Measurements from ENCODE around the gene ARHGAP10. TPM values are rescaled to one million over a fixed set of nuclear protein-coding genes. Genes with fewer than 3 reads are reported as not detected.

ARHGAP10 gene
- total RNA-seq, 3 donors from 2014 or later (not counting 1 experiment from before 2014, with no cell fraction given), result 13.9 to 28.7 (median 23.2) TPM

DNA sequence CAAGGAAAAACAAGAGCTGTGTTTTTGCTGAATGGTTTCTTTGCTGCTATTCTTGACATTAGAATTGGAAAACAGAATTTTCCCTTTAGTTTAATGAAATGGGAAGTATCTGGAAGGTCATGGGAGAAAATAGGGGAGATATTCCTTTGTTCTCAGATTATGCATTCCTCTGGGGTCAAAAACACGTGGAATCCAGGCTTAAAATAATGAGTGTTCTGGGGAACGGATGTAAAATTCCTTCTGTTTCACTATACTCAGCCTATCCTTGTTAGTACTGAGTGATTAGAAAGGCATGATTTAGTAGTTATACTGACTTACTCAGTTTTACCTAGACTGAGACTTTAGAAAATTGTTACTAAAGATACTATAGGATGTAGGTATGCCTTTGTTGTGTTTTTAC is 107.3 kb downstream of the ARHGAP10 start:
- Histone ChIP-seq H3K4me3 (ENCODE audit: low read length) (no peak overlapping the region), H3K27ac (ENCODE audit: low read length) (no peak overlapping the region), H3K4me1 (ENCODE audit: control insufficient read depth, insufficient read depth, low read length) (peaks cover 5% of the 10 kb centered on the region), H3K9me3 (ENCODE audit: control insufficient read depth, insufficient read depth, low read length) (no peaks in the 10 kb centered on the region), H3K27me3 (ENCODE audit: control insufficient read depth, insufficient read depth, low read length) (no peaks in the 10 kb centered on the region), H3K36me3 (ENCODE audit: control insufficient read depth, insufficient read depth, low read length) (no peaks in the 10 kb centered on the region)
- peak overlapping the region; percentile 2 to 20 for H3K27ac Mint-ChIP-seq
- TF ChIP-seq, protein P1, sequence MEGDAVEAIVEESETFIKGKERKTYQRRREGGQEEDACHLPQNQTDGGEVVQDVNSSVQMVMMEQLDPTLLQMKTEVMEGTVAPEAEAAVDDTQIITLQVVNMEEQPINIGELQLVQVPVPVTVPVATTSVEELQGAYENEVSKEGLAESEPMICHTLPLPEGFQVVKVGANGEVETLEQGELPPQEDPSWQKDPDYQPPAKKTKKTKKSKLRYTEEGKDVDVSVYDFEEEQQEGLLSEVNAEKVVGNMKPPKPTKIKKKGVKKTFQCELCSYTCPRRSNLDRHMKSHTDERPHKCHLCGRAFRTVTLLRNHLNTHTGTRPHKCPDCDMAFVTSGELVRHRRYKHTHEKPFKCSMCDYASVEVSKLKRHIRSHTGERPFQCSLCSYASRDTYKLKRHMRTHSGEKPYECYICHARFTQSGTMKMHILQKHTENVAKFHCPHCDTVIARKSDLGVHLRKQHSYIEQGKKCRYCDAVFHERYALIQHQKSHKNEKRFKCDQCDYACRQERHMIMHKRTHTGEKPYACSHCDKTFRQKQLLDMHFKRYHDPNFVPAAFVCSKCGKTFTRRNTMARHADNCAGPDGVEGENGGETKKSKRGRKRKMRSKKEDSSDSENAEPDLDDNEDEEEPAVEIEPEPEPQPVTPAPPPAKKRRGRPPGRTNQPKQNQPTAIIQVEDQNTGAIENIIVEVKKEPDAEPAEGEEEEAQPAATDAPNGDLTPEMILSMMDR (IDR thresholded peaks at IDR 0.05), result no peak
- no peak overlapping the region for H3K4me3 Mint-ChIP-seq
- no peak for DNase-seq
- H3K4me1 Mint-ChIP-seq, result peaks cover 39 to 44% of the 10 kb centered on the region in 2 donors
- H3K27me3 Mint-ChIP-seq (ENCODE audit: low read depth in 2 of 2), result no peaks in the 10 kb centered on the region
- no peaks in the 10 kb centered on the region for H3K36me3 Mint-ChIP-seq
- intact Hi-C loops (cut with micrococcal nuclease), result no loop called here
- 100% methylated on average over 1 of the region's 2 CpGs for WGBS (ENCODE audit: insufficient coverage)
- ATAC-seq, result no peak
- peaks cover 3% of the 10 kb centered on the region in 2 donors for H3K9me3 Mint-ChIP-seq

DNA sequence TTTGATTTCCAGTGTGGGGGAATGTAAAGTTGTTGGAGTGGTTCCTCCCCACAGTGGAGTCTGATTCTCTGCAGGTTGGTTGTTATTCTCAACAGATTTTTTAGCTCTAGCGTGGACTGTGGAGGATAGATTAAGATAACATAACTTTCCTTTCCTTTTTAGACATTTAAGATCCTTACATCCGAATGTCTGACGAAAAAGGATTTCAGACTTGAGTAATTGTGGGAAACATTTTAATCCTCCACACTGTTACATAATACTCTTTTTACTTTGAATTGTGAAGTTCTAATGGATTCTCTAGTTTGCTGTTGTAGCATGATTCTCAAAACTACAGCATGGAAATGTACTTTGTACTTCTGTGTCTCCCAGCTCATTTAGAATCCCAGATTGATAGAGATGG is 107.8 kb downstream of the ARHGAP10 start:
- peaks cover 34 to 39% of the 10 kb centered on the region in 2 donors for H3K4me1 Mint-ChIP-seq
- H3K27me3 ChIP-seq (ENCODE audit: control insufficient read depth, insufficient read depth, low read length), result no peaks in the 10 kb centered on the region
- peak overlapping the region; percentile 2 to 20 for H3K27ac Mint-ChIP-seq
- H3K4me3 ChIP-seq (ENCODE audit: low read length), result no peak overlapping the region
- H3K9me3 Mint-ChIP-seq, result peaks cover 2% of the 10 kb centered on the region in 2 donors
- H3K27me3 Mint-ChIP-seq (ENCODE audit: low read depth in 2 of 2), result no peaks in the 10 kb centered on the region
- no CpG with 5 or more reads among the region's 3 CpGs for WGBS (ENCODE audit: insufficient coverage)
- H3K36me3 Mint-ChIP-seq, result no peaks in the 10 kb centered on the region
- DNase-seq (no peak), ATAC-seq (no peak)
- intact Hi-C loops (cut with micrococcal nuclease), result no loop called here
- no peaks in the 10 kb centered on the region for H3K36me3 ChIP-seq (ENCODE audit: control insufficient read depth, insufficient read depth, low read length)
- H3K27ac ChIP-seq (ENCODE audit: low read length), result no peak overlapping the region
- TF ChIP-seq, protein P1 (IDR thresholded peaks at IDR 0.05), result no peak
- no peak overlapping the region for H3K4me3 Mint-ChIP-seq
- H3K9me3 ChIP-seq (ENCODE audit: control insufficient read depth, insufficient read depth, low read length), result no peaks in the 10 kb centered on the region
- H3K4me1 ChIP-seq (ENCODE audit: control insufficient read depth, insufficient read depth, low read length), result peaks cover under 1% of the 10 kb centered on the region

DNA sequence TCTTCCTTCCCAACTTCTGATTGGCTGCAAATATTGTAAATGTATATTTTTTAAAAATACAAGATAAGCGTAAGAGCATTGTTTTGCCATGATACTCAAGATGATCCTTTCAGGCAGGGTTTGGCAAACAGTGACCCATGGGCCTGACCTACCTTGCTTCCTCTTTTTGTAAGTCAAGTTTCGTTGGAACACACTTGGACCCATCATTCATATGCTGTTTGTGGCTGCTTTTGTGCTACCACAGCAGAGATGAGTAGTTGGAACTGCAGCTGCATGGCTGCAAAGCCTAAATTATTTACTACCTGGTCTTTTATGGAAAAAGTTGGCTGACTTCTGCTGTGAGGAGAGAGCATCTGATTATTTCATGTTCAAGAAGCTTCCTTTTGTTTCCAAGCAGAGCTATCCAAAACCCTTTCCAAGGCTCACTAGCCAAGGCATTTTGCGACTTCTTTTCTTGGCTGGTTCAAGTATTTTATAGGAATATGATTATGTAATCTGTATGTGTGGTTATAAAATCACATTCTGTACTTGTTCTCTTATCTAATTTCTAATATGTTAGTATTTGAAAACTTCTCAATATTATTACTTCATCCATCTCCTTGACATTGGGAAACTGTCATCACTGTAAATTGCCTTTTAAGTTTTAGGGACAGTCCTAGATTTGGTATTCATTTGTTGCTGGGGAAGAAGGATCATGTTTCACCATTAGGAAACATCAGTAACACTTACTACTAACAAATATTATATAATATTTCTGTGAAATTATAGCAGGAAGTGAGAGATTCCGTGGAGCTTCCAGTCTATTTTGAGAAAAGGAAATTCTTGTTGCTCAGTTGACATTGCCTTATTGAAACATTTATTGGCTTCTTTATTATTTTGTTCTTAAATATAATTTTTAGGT is 109.2 kb downstream of the ARHGAP10 start:
- ATAC-seq, result no peak
- 74% methylated on average over 2 of the region's 4 CpGs for WGBS (ENCODE audit: insufficient coverage)
- DNase-seq, result no peak

More for the DNA sequence above, 109.2 kb downstream of the ARHGAP10 start:
- Histone ChIP-seq H3K9me3 (ENCODE audit: control insufficient read depth, insufficient read depth, low read length) (no peaks in the 10 kb centered on the region), H3K27ac (ENCODE audit: low read length) (no peak overlapping the region), H3K4me1 (ENCODE audit: control insufficient read depth, insufficient read depth, low read length) (peaks cover 4% of the 10 kb centered on the region), H3K27me3 (ENCODE audit: control insufficient read depth, insufficient read depth, low read length) (no peaks in the 10 kb centered on the region), H3K36me3 (ENCODE audit: control insufficient read depth, insufficient read depth, low read length) (no peaks in the 10 kb centered on the region), H3K4me3 (ENCODE audit: low read length) (no peak overlapping the region)
- H3K27ac Mint-ChIP-seq, result no peak overlapping the region
- TF ChIP-seq, protein P1 (IDR thresholded peaks at IDR 0.05), result no peak
- H3K9me3 Mint-ChIP-seq, result no peaks in the 10 kb centered on the region
- no peaks in the 10 kb centered on the region for H3K27me3 Mint-ChIP-seq (ENCODE audit: low read depth in 2 of 2)
- intact Hi-C loops (cut with micrococcal nuclease), result no loop called here
- H3K36me3 Mint-ChIP-seq, result no peaks in the 10 kb centered on the region
- H3K4me3 Mint-ChIP-seq, result no peak overlapping the region
- H3K4me1 Mint-ChIP-seq, result peaks cover 25 to 30% of the 10 kb centered on the region in 2 donors
